SK-N-SH treated with all-trans-retinoic acid at 6 μM for 48 hours (cell line): ENCODE data around the gene EOMES.

ENCODE experiments used
- ATAC-seq: fragments of 200-7000 bp; cut with Tn5 transposase; 3 replicates; pipeline ENCODE4 v1.9.1; 2020; ENCODE audit warnings: mild to moderate bottlenecking, moderate library complexity
- ARNTL ChIP-seq: fragments of 450-650 bp; formaldehyde crosslinking; IDR thresholded peaks from 2 replicates; pipeline ENCODE4 v1.5.0; 2020; ENCODE audit warnings: low read depth, mild to moderate bottlenecking, moderate library complexity, borderline replicate concordance
- BACH2 ChIP-seq: fragments of 250-450 bp; sonication (Bioruptor Pico); IDR thresholded peaks from 2 replicates; pipeline ENCODE4 v1.9.0; 2021; ENCODE audit warnings: mild to moderate bottlenecking, borderline replicate concordance
- CREB5 ChIP-seq: fragments of 250-450 bp; sonication (Bioruptor Pico); IDR thresholded peaks from 2 replicates; pipeline ENCODE4 v1.5.1; 2020; ENCODE audit warnings: low read depth, mild to moderate bottlenecking, moderate library complexity
- CSDC2 ChIP-seq: fragments of 250-450 bp; sonication (Bioruptor Pico); IDR thresholded peaks from 2 replicates; pipeline ENCODE4 v1.5.0; 2020; ENCODE audit warnings: mild to moderate bottlenecking, moderate library complexity
- CSRNP3 ChIP-seq: fragments of 250-450 bp; sonication (Bioruptor Pico); IDR thresholded peaks from 2 replicates; pipeline ENCODE4 v1.5.1; 2021; ENCODE audit warnings: mild to moderate bottlenecking, moderate library complexity
- GLIS3 ChIP-seq: fragments of 250-450 bp; sonication (Bioruptor Pico); IDR thresholded peaks from 2 replicates; pipeline ENCODE4 v1.5.0; 2020; ENCODE audit warnings: mild to moderate bottlenecking, moderate library complexity
- ISL1 ChIP-seq: fragments of 250-450 bp; sonication (Bioruptor Pico); IDR thresholded peaks from 2 replicates; pipeline ENCODE4 v2.1.2; 2022; ENCODE audit warnings: mild to moderate bottlenecking, moderate library complexity
- OSR1 ChIP-seq: fragments of 250-450 bp; sonication (Bioruptor Pico); IDR thresholded peaks from 2 replicates; pipeline ENCODE4 v1.8.0; 2022; ENCODE audit warnings: moderate library complexity, mild to moderate bottlenecking, inconsistent platforms
- PATZ1 ChIP-seq: fragments of 250-450 bp; sonication (Bioruptor Pico); IDR thresholded peaks from 2 replicates; pipeline ENCODE4 v1.8.0; 2020; ENCODE audit warnings: mild to moderate bottlenecking, moderate library complexity, borderline replicate concordance
- POU6F1 ChIP-seq: fragments of 250-450 bp; sonication (Bioruptor Pico); IDR thresholded peaks from 2 replicates; pipeline ENCODE4 v1.8.0; 2021; ENCODE audit warnings: low read depth, mild to moderate bottlenecking, moderate library complexity, borderline replicate concordance
- PPARA ChIP-seq: fragments of 250-450 bp; sonication (Bioruptor Pico); IDR thresholded peaks from 2 replicates; pipeline ENCODE4 v1.5.0; 2020; ENCODE audit warnings: mild to moderate bottlenecking, borderline replicate concordance
- RARB ChIP-seq: fragments of 250-450 bp; sonication (Bioruptor Pico); IDR thresholded peaks from 2 replicates; pipeline ENCODE4 v1.8.0; 2021; ENCODE audit warnings: mild to moderate bottlenecking, moderate library complexity
- SNAI2 ChIP-seq: fragments of 250-450 bp; sonication (Bioruptor Pico); IDR thresholded peaks from 2 replicates; pipeline ENCODE4 v1.5.0; 2020; ENCODE audit warnings: mild to moderate bottlenecking, moderate library complexity
- TCF4 ChIP-seq: fragments of 250-450 bp; sonication (Bioruptor Pico); IDR thresholded peaks from 2 replicates; pipeline ENCODE4 v1.8.0; 2021; ENCODE audit warnings: mild to moderate bottlenecking, moderate library complexity, borderline replicate concordance
- TSHZ2 ChIP-seq: fragments of 250-450 bp; sonication (Bioruptor Pico); IDR thresholded peaks from 2 replicates; pipeline ENCODE4 v1.5.0; 2020; ENCODE audit warnings: mild to moderate bottlenecking, moderate library complexity
- ZC3H10 ChIP-seq: fragments of 250-450 bp; sonication (Bioruptor Pico); IDR thresholded peaks from 2 replicates; pipeline ENCODE4 v1.5.1; 2021; ENCODE audit warnings: mild to moderate bottlenecking, moderate library complexity
- ZFP3 ChIP-seq: fragments of 250-450 bp; sonication (Bioruptor Pico); IDR thresholded peaks from 2 replicates; pipeline ENCODE4 v1.5.0; 2020; ENCODE audit warnings: mild to moderate bottlenecking, moderate library complexity
- ZFP30 ChIP-seq: fragments of 450-650 bp; formaldehyde crosslinking; IDR thresholded peaks from 2 replicates; pipeline ENCODE4 v1.5.0; 2022; ENCODE audit warnings: mild to moderate bottlenecking, moderate library complexity
- ZNF565 ChIP-seq: fragments of 450-650 bp; formaldehyde crosslinking; conservative IDR thresholded peaks from 2 replicates; pipeline ENCODE4 v1.5.0; 2020; ENCODE audit warnings: low read depth, mild to moderate bottlenecking, moderate library complexity
- ZNF70 ChIP-seq: fragments of 450-650 bp; formaldehyde crosslinking; IDR thresholded peaks from 2 replicates; pipeline ENCODE4 v1.5.0; 2020; ENCODE audit warnings: mild to moderate bottlenecking, moderate library complexity
- ZNF8 ChIP-seq: fragments of 450-650 bp; formaldehyde crosslinking; IDR thresholded peaks from 2 replicates; pipeline ENCODE4 v1.5.0; 2020; ENCODE audit warnings: mild to moderate bottlenecking, moderate library complexity

Gene EOMES

GRCh38 chr3:27695636-27696035 is 26.5 kb downstream of the EOMES start:
- no peak for ATAC-seq
- no peak for TF ChIP-seq ZNF565 (CRISPR knock-in tag)
- TF ChIP-seq OSR1 (CRISPR knock-in tag): no peak
- no peak for TF ChIP-seq TSHZ2 (CRISPR knock-in tag)
- no peak for TF ChIP-seq BACH2 (CRISPR knock-in tag)
- TF ChIP-seq ZFP30 (CRISPR knock-in tag): no peak
- no peak for TF ChIP-seq ZC3H10 (CRISPR knock-in tag)
- no peak for TF ChIP-seq PPARA
- no peak for TF ChIP-seq ISL1 (CRISPR knock-in tag)
- TF ChIP-seq RARB (CRISPR knock-in tag): no peak
- TF ChIP-seq GLIS3: no peak
- TF ChIP-seq ARNTL (CRISPR knock-in tag): no peak
- no peak for TF ChIP-seq TCF4 (CRISPR knock-in tag)
- no peak for TF ChIP-seq PATZ1 (CRISPR knock-in tag)
- TF ChIP-seq ZFP3: no peak
- no peak for TF ChIP-seq ZNF8 (CRISPR knock-in tag)
- TF ChIP-seq POU6F1 (CRISPR knock-in tag): no peak
- no peak for TF ChIP-seq CSDC2

- TF ChIP-seq PATZ1 (CRISPR knock-in tag) (no peak), CSDC2 (no peak), ARNTL (CRISPR knock-in tag) (no peak), TSHZ2 (CRISPR knock-in tag) (no peak), CREB5 (CRISPR knock-in tag) (no peak), CSRNP3 (CRISPR knock-in tag) (no peak), GLIS3 (no peak), ISL1 (CRISPR knock-in tag) (no peak), SNAI2 (CRISPR knock-in tag) (no peak), ZNF70 (CRISPR knock-in tag) (no peak)
- no peak for ATAC-seq
These were observed 34.1 kb downstream of the EOMES start for GRCh38 chr3:27688053-27688452.
